Activated T-cell treated with anti-CD3 and anti-CD28 coated beads for 1 hour (primary cell): ENCODE data around the gene SVIP.

Experiments
- DNase-seq: peaks from one replicate; pipeline ENCODE4 v3.0.0-alpha.2; 2020; ENCODE audit warnings: low read depth

Gene SVIP

GRCh38 chr11:22829231-22830081 is at the start of gene SVIP:
TSS of gene SVIP (minus strand) at chr11:22829801. CDS start at chr11:22829748, 53 bp downstream.
- peak; percentile 95 for DNase-seq

- DNase-seq: no peak
These were observed 49.0 kb upstream of the SVIP start for GRCh38 chr11:22878604-22879003.

- no peak for DNase-seq
These were observed 48.4 kb upstream of the SVIP start for GRCh38 chr11:22878039-22878438.

GRCh38 chr11:22875869-22876473 is 46.4 kb upstream of the SVIP start:
- peak; percentile 42 for DNase-seq

- no peak for DNase-seq
These were observed 39.7 kb upstream of the SVIP start for GRCh38 chr11:22869325-22869724.

- DNase-seq: no peak
These were observed 30.6 kb upstream of the SVIP start, which contains the start of gene CCDC179 for GRCh38 chr11:22860241-22860640. TSS of gene CCDC179 (minus strand) at chr11:22860474. CDS start at chr11:22860421, 53 bp downstream.

GRCh38 chr11:22859756-22860155 is 30.2 kb upstream of the SVIP start:
- DNase-seq: no peak

GRCh38 chr11:22851477-22851876 is 21.9 kb upstream of the SVIP start:
- no peak for DNase-seq

- DNase-seq: no peak
These were observed 17.1 kb upstream of the SVIP start for GRCh38 chr11:22846726-22847125.

- DNase-seq: no peak
These were observed 2.9 kb upstream of the SVIP start for GRCh38 chr11:22832315-22833015.

GRCh38 chr11:22830082-22830414 is 447 bp upstream of the SVIP start:
- DNase-seq: no peak

GRCh38 chr11:22828373-22828772 is 1.2 kb downstream of the SVIP start:
- DNase-seq: no peak

- DNase-seq: no peak
These were observed 7.4 kb downstream of the SVIP start for GRCh38 chr11:22822203-22822602.

- DNase-seq: no peak
These were observed 19.7 kb downstream of the SVIP start for GRCh38 chr11:22809893-22810292.

GRCh38 chr11:22808571-22809197 is 20.9 kb downstream of the SVIP start:
- DNase-seq: no peak

GRCh38 chr11:22807855-22808570 is 21.6 kb downstream of the SVIP start:
- no peak for DNase-seq

- no peak for DNase-seq
These were observed 22.2 kb downstream of the SVIP start for GRCh38 chr11:22807391-22807790.

- no peak for DNase-seq
These were observed 26.7 kb downstream of the SVIP start for GRCh38 chr11:22802861-22803260.

GRCh38 chr11:22800482-22800881 is 29.1 kb downstream of the SVIP start:
- no peak for DNase-seq

GRCh38 chr11:22798901-22799300 is 30.7 kb downstream of the SVIP start:
- no peak for DNase-seq

GRCh38 chr11:22797047-22797446 is 32.6 kb downstream of the SVIP start:
- DNase-seq: no peak

- no peak for DNase-seq
These were observed 33.7 kb downstream of the SVIP start for GRCh38 chr11:22795914-22796313.
